ENCODE data around the gene CLASP2.

Gene CLASP2

DNA sequence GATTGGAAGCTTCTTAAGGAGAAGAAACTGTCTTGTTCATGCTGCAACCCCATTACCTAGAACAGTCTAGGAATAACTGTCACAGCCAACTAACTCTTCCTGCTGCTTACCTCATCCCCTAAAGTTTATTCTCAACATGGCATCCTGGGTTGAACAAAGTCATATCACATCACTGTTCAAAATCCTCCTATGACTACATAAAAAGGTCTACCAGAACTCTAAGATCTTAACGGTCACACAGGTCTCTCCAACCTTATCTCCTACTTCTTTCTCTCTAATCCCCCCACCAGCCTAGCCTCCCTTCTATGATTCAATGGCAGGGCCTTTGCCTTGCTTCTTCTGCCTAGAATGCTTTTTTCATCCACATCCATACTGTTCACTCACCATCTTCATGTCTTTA is 69.3 kb downstream of the CLASP2 start:
- in situ Hi-C loops (cut with HindIII; ENCODE audit: low pct_unique_long_range_greater_than_20kb, low sequenced_read_pairs), result no loop called here
- no peak for TF ChIP-seq JUND (IDR thresholded peaks at IDR 0.05; ENCODE audit: low read depth)
- no peak for DNase-seq (ENCODE audit: low read depth in 1 of 2, low spot score in 1 of 2)

DNA sequence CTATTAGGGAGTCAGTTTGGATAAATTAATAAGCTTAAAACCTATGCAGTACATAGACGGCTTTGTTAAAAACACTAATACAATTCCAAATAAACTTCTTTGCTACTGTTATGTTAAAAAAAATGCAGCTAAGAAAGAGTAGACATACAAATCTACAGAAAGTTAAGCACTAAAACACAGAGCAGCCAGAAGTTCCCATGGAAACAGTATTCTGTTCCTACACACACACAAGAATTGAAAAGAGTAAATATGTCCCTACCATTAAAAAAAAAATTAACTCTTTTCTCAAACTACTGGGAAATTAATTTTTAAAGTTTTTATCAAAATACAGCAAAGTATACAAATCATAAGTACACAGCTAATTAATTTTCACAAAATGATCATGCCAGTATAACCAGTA is 71.6 kb downstream of the CLASP2 start:
- in situ Hi-C loops (cut with HindIII; ENCODE audit: low pct_unique_long_range_greater_than_20kb, low sequenced_read_pairs), result no loop called here
- no peak for DNase-seq (ENCODE audit: low read depth in 1 of 2, low spot score in 1 of 2)
- TF ChIP-seq JUND (IDR thresholded peaks at IDR 0.05; ENCODE audit: low read depth), result no peak

DNA sequence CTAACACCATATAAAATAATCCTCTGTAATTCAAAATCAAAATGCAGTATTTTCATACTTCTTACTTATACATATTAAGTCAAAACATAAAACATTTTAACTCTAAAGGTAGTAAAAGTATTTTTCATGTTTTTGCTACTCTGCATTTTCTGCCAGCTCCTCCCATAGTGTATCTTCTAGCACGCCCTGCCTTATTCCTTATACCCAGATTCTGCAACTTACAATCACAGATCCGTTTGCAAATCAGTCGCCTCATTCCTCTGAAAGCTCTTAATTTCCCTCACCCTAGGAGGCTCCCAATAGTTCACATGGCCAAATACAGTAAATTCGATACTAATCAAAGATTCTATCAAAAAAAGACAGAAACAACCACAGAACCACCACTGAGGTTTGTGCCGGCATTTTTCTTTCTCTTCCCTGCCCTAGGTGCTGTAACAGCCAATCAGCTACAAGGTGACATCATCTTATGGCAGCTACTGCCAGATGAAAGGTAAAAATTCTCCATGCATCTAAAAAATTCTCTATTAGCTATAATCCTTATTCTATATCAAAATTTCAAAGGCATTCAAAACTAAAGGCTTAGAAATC is 72.9 kb downstream of the CLASP2 start:
- in situ Hi-C loops (cut with HindIII; ENCODE audit: low pct_unique_long_range_greater_than_20kb, low sequenced_read_pairs), result no loop called here
- no peak for TF ChIP-seq JUND (IDR thresholded peaks at IDR 0.05; ENCODE audit: low read depth)
- DNase-seq (ENCODE audit: low read depth in 1 of 2, low spot score in 1 of 2), result peak; percentile 47 to 50

DNA sequence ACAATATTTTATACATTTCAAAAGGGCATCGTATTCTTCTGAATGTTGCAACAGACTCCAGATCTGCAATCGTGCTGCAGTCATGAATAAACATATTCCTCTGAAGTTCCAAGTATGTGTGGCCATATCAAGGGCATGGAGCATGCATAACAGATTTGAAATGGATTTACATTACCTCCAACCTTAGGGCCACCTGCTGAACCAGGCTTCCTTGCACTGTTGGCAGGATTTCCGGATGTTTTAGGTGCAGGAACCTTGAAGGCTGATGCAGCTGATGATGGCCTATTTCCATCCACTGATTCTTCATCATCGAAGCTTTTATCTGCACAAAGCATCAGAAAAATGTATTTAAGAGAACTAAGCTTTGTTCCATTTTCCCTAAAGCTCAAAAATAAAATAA is 73.5 kb downstream of the CLASP2 start:
- no peak for DNase-seq (ENCODE audit: low read depth in 1 of 2, low spot score in 1 of 2)
- TF ChIP-seq JUND (IDR thresholded peaks at IDR 0.05; ENCODE audit: low read depth), result no peak
- in situ Hi-C loops (cut with HindIII; ENCODE audit: low pct_unique_long_range_greater_than_20kb, low sequenced_read_pairs), result no loop called here

DNA sequence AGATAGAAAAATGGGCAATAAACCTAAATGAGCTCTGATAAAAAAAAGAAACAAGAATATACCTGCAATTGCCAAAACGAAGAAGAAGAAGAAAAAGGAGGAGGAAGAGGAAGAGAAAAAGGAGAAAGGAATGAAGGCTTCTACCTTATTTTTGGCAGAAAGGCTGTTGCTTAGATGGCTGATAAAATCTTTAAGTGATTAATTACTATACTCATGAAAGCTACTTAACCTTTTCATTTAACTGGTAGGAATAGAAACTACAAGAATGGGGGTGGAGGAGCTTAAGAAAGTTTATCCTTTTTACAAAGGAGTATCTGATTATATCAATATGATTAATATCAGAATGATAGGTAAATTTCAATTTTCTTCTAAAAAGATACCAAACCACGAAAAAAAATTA is 75.2 kb downstream of the CLASP2 start:
- in situ Hi-C loops (cut with HindIII; ENCODE audit: low pct_unique_long_range_greater_than_20kb, low sequenced_read_pairs), result no loop called here
- no peak for TF ChIP-seq JUND (IDR thresholded peaks at IDR 0.05; ENCODE audit: low read depth)
- DNase-seq (ENCODE audit: low read depth in 1 of 2, low spot score in 1 of 2), result no peak

DNA sequence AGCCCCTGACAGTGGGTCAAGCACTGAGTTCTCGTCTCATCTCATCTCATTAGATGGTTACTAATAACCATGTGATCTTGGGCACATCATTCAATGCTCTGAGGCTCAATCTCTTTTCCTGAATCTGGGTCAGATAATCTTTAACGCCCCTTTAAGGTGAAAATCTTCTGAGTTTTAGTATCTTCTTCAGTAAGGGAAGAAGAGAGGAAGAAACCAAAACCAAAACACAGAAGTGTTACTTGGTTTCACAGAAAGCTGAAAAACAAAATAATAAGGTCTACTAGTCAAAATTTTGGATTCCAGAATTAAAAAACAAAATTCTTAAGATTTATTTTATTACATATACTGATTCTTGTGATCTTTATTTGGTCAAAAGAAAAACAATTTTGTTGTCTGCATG is 78.2 kb downstream of the CLASP2 start:
- in situ Hi-C loops (cut with HindIII; ENCODE audit: low pct_unique_long_range_greater_than_20kb, low sequenced_read_pairs), result no loop called here
- DNase-seq (ENCODE audit: low read depth in 1 of 2, low spot score in 1 of 2), result no peak
- TF ChIP-seq JUND (IDR thresholded peaks at IDR 0.05; ENCODE audit: low read depth), result no peak

DNA sequence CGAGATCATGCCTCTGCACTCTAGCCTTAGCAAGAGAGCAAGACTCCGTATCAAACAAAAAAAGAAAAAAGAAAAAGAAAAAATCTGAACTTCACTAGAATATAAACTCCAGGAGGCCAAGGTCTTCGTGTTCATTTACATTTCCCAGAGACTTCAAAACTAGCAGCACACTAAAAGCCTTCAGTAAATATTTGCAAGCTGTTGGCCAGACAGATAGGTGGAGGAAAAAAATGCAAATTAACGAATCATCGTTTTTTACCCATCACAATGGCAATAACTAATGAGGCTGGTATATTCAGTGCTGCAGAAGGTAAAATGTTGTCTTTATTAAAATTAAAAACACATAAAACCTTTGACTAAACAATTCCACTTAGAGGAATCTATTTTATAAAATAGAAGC is 80.6 kb downstream of the CLASP2 start:
- no peak for TF ChIP-seq JUND (IDR thresholded peaks at IDR 0.05; ENCODE audit: low read depth)
- in situ Hi-C loops (cut with HindIII; ENCODE audit: low pct_unique_long_range_greater_than_20kb, low sequenced_read_pairs), result no loop called here
- no peak for DNase-seq (ENCODE audit: low read depth in 1 of 2, low spot score in 1 of 2)

DNA sequence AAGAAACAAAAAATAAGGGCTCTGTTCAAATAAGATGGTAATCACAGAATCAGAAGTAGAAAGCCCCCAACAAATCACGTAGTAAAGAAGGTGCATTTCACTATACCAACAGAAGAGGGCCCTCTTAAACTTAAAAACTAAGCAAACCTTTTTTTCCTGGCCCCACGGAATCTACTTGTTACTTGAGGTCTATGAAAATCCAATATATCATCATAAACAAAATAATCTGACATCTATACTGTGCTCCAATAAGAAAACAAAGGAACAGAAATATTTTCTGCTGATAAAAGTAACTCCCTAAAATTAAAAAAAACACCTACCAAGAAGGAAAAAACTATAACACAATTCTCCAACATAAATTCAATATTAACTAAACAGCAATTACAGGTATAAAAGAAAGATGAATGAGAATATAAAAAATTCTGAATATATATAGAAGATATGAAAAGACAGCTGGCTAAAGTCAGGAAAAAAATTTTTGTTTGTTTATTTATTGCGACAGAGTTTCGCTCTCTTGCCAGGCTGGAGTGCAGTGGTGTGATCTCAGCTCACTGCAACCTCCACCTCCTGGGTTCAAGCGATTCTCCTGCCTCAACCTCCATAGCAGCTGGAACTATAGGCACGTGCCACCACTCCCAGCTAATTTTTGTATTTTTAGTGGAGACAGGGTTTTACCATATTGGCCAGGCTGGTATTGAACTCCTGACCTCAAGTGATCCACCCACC is 81.8 kb downstream of the CLASP2 start:
- peak in 1 of 2 experiments; percentile 64 for DNase-seq (ENCODE audit: low read depth in 1 of 2, low spot score in 1 of 2)
- in situ Hi-C loops (cut with HindIII; ENCODE audit: low pct_unique_long_range_greater_than_20kb, low sequenced_read_pairs), result no loop called here
- no peak for TF ChIP-seq JUND (IDR thresholded peaks at IDR 0.05; ENCODE audit: low read depth)

DNA sequence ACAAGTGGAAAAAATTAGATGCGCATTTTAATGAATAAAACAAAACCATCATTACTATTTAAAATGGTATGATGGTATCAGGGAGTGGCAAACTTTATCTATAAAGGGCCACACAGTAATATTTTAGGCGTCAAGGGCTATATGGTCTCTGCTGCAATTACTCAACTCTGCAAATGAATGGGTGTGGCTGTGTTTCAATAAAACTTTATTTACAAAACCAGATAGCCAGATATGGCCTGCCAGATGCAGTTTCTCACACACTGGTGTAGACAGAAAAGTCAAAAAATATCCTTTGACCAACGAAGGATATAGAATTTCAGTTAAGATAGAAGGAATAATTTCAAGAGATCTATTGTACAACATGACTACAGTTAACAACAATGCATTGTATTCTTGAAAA is 83.8 kb downstream of the CLASP2 start:
- no peak for DNase-seq (ENCODE audit: low read depth in 1 of 2, low spot score in 1 of 2)
- in situ Hi-C loops (cut with HindIII; ENCODE audit: low pct_unique_long_range_greater_than_20kb, low sequenced_read_pairs), result no loop called here
- TF ChIP-seq JUND (IDR thresholded peaks at IDR 0.05; ENCODE audit: low read depth), result no peak

DNA sequence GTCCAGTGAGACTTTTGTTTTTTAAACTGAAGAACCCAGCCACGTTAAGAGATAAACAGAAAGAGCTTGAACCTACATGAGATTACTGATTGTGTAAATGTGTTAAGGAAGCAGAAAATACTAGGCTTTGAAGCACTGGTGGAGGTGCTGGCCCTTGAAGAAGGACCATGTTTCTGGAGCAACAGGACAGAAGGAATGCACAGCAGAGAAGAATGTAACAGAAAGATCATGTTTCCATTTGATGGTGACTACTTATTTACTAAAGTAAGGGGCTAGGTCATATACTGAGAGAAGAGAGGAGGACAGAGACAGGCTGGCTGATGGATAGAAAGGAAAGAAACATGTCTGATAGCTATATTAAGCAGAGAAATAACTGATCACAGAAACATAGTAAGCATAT is 88.8 kb downstream of the CLASP2 start:
- no peak for DNase-seq (ENCODE audit: low read depth in 1 of 2, low spot score in 1 of 2)
- in situ Hi-C loops (cut with HindIII; ENCODE audit: low pct_unique_long_range_greater_than_20kb, low sequenced_read_pairs), result no loop called here
- TF ChIP-seq JUND (IDR thresholded peaks at IDR 0.05; ENCODE audit: low read depth), result no peak

DNA sequence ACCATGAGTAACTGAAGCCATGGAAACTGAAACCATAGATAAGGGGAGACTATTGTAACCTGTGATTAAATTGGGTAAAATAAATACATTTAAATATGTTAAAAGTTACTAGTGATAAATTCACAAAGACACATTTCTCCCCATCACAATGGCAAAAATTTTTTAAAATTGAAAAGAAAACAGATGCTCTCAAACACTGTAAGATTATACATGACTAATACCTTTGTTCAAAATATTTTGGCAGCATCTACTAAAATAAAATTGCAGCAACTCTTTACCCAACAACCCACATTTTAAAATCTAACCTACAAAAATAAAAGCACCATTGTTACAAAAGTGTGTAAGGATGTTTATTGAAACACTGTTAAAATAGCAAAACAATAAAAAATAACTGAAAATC is 93.3 kb downstream of the CLASP2 start:
- in situ Hi-C loops (cut with HindIII; ENCODE audit: low pct_unique_long_range_greater_than_20kb, low sequenced_read_pairs), result no loop called here
- no peak for DNase-seq (ENCODE audit: low read depth in 1 of 2, low spot score in 1 of 2)
- no peak for TF ChIP-seq JUND (IDR thresholded peaks at IDR 0.05; ENCODE audit: low read depth)

DNA sequence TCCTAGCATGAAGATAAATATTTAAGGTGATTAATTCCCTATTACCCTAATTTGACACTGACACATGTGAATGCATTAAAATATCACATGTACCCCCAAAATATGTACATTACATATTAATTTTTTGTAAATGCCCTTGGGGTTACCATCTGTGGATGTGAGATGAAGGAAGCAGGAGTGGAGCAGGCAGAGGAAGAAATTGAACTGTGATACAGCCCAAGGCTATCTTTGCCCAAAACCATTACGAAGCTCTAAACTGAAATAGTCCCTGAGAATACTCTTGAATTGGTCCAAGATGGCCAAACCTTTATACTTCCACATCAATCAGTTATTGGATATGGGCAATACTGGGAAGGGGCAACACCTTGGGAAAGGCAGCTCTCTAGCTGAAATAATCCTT is 105.0 kb downstream of the CLASP2 start:
- in situ Hi-C loops (cut with HindIII; ENCODE audit: low pct_unique_long_range_greater_than_20kb, low sequenced_read_pairs), result no loop called here
- no peak for DNase-seq (ENCODE audit: low read depth in 1 of 2, low spot score in 1 of 2)
- TF ChIP-seq JUND (IDR thresholded peaks at IDR 0.05; ENCODE audit: low read depth), result no peak

DNA sequence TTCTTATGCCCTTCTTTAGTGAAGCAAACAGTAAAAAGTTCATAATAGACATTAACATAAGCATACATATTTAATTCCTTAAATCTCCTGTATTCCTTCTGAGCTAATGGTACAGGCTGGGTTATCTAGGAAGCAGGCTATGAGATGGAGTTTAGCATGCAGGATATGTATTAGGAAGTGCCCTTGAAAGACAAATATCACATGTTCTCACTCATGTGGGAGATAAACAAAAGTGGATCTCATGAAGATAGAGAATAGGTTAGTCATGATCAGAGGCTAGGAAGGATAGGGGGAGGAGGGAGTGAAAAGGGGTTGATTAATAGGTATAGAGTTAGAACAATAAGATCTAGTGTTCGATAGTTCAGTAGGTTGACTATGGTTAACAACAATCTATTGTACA is 105.4 kb downstream of the CLASP2 start:
- no peak for TF ChIP-seq JUND (IDR thresholded peaks at IDR 0.05; ENCODE audit: low read depth)
- DNase-seq (ENCODE audit: low read depth in 1 of 2, low spot score in 1 of 2), result no peak
- in situ Hi-C loops (cut with HindIII; ENCODE audit: low pct_unique_long_range_greater_than_20kb, low sequenced_read_pairs), result no loop called here

DNA sequence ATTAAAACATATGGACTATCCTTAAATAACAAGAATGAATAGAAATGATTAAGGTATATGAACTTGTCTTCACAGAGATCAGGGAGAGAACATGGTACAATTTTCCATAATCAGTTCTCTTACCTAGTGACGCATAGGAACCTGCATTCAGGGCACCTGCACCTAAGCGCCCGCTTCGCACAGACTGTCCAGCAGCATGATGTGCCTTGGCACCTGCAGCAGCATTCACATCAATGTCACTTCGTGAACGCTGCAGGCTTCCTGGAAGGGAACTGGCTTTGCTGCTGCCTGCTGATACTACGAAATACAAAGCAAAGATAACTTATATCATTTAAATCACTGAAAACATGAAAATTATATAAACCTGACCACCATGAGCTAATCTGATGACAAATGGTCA is 115.2 kb downstream of the CLASP2 start:
- no peak for TF ChIP-seq JUND (IDR thresholded peaks at IDR 0.05; ENCODE audit: low read depth)
- DNase-seq (ENCODE audit: low read depth in 1 of 2, low spot score in 1 of 2), result no peak
- in situ Hi-C loops (cut with HindIII; ENCODE audit: low pct_unique_long_range_greater_than_20kb, low sequenced_read_pairs), result no loop called here
